ENCODE measurements around the gene CTAGE4.
"Not testable (repeated sequence)": the region's sequence is repeated elsewhere in the genome, so short reads cannot be mapped to it uniquely, and the experiment has no call there.

The CTAGE4 gene, protein sequence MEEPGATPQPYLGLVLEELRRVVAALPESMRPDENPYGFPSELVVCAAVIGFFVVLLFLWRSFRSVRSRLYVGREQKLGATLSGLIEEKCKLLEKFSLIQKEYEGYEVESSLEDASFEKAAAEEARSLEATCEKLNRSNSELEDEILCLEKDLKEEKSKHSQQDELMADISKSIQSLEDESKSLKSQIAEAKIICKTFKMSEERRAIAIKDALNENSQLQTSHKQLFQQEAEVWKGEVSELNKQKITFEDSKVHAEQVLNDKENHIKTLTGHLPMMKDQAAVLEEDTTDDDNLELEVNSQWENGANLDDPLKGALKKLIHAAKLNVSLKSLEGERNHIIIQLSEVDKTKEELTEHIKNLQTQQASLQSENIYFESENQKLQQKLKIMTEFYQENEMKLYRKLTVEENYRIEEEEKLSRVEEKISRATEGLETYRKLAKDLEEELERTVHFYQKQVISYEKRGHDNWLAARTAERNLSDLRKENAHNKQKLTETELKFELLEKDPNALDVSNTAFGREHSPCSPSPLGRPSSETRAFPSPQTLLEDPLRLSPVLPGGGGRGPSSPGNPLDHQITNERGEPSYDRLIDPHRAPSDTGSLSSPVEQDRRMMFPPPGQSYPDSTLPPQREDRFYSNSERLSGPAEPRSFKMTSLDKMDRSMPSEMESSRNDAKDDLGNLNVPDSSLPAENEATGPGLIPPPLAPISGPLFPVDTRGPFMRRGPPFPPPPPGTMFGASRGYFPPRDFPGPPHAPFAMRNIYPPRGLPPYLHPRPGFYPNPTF

GRCh38 chr7:144183166-144183565 is at the start of gene CTAGE4:
CTAGE4 (plus strand) TSS chr7:144183466; CDS start chr7:144183504, 38 bp downstream.
- not testable (repeated sequence) for H3K4me3 ChIP-seq (ENCODE audit: severe bottlenecking); H3K4me1 ChIP-seq (ENCODE audit: insufficient read depth, poor library complexity, severe bottlenecking); H3K27ac ChIP-seq (ENCODE audit: poor library complexity, severe bottlenecking); ATAC-seq (ENCODE audit: low read depth); DNase-seq (ENCODE audit: low spot score); H3K36me3 ChIP-seq (ENCODE audit: low read depth); H3K9me3 ChIP-seq (ENCODE audit: severe bottlenecking); H3K27me3 ChIP-seq (ENCODE audit: insufficient read depth, poor library complexity, severe bottlenecking)

DNA sequence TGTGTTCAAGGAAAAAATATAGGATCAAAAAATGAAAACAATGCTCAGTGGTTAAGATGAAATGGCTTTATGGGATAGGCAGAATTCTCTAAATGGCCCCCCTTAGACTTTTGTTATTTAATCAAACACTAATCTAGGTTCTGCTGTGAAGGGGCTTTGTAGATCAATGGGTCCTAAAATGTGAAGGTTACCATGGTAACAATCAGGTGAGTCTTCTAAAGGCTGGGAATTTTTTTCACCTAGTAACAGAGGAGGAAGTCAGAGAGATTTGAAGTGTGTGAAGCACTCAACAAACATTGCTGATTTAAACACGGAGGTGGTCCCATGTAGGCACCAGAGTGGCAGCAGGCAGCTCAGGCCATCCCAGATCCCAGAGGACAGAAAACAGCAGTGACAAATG is 49.1 kb upstream of the CTAGE4 start:
- Histone ChIP-seq H3K36me3 (ENCODE audit: low read depth) (no peaks in the 10 kb centered on the region), H3K4me3 (ENCODE audit: severe bottlenecking) (no peak overlapping the region), H3K27ac (ENCODE audit: poor library complexity, severe bottlenecking) (no peak overlapping the region), H3K4me1 (ENCODE audit: insufficient read depth, poor library complexity, severe bottlenecking) (no peaks in the 10 kb centered on the region), H3K9me3 (ENCODE audit: severe bottlenecking) (no peaks in the 10 kb centered on the region), H3K27me3 (ENCODE audit: insufficient read depth, poor library complexity, severe bottlenecking) (no peaks in the 10 kb centered on the region)
- TF ChIP-seq, protein P1, sequence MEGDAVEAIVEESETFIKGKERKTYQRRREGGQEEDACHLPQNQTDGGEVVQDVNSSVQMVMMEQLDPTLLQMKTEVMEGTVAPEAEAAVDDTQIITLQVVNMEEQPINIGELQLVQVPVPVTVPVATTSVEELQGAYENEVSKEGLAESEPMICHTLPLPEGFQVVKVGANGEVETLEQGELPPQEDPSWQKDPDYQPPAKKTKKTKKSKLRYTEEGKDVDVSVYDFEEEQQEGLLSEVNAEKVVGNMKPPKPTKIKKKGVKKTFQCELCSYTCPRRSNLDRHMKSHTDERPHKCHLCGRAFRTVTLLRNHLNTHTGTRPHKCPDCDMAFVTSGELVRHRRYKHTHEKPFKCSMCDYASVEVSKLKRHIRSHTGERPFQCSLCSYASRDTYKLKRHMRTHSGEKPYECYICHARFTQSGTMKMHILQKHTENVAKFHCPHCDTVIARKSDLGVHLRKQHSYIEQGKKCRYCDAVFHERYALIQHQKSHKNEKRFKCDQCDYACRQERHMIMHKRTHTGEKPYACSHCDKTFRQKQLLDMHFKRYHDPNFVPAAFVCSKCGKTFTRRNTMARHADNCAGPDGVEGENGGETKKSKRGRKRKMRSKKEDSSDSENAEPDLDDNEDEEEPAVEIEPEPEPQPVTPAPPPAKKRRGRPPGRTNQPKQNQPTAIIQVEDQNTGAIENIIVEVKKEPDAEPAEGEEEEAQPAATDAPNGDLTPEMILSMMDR (IDR thresholded peaks at IDR 0.05; ENCODE audit: poor library complexity, severe bottlenecking), result no peak
- DNase-seq (ENCODE audit: low spot score) (no peak), ATAC-seq (ENCODE audit: low read depth) (no peak)

DNA sequence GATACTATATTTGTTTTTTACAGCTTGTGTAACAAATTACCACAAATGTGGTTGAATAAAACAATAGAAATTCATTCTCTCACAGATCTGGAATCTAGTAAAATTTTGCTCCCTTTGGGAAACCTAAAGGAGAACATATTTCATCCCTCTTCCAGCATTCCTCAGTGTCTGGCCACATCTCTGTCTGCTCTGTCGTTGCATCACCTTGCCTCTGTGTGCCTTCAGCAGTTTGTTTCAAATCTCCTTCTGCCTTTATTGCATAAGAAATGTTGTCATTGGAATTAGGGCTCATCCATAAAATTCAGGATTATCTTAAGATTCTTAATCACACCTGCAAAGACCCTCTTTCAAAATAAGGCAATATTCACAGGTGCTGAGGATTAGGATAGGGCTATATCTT is 45.8 kb upstream of the CTAGE4 start:
- TF ChIP-seq, protein P1 (IDR thresholded peaks at IDR 0.05; ENCODE audit: poor library complexity, severe bottlenecking), result no peak
- no peak overlapping the region for H3K4me3 ChIP-seq (ENCODE audit: severe bottlenecking)

DNA sequence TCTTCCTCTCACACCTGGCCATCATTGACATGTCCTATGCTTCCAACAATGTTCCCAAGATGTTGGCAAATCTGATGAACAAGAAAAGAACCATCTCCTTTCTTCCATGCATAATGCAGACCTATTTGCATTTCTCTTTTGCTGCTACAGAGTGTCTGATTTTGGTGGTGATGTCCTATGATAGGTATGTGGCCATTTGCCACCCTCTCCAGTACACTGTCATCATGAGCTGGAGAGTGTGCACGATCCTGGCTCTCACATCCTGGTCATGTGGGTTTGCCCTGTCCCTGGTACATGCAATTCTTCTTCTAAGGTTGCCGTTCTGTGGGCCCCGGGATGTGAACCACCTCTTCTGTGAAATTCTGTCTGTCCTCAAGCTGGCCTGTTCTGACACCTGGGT is 41.1 kb upstream of the CTAGE4 start:
- H3K36me3 ChIP-seq (ENCODE audit: low read depth), result no peaks in the 10 kb centered on the region
- TF ChIP-seq, protein P1 (IDR thresholded peaks at IDR 0.05; ENCODE audit: poor library complexity, severe bottlenecking), result no peak
- H3K9me3 ChIP-seq (ENCODE audit: severe bottlenecking), result no peaks in the 10 kb centered on the region
- H3K27ac ChIP-seq (ENCODE audit: poor library complexity, severe bottlenecking), result no peak overlapping the region
- DNase-seq (ENCODE audit: low spot score) (no peak), ATAC-seq (ENCODE audit: low read depth) (no peak)
- H3K27me3 ChIP-seq (ENCODE audit: insufficient read depth, poor library complexity, severe bottlenecking), result no peaks in the 10 kb centered on the region
- H3K4me1 ChIP-seq (ENCODE audit: insufficient read depth, poor library complexity, severe bottlenecking), result no peaks in the 10 kb centered on the region
- no peak overlapping the region for H3K4me3 ChIP-seq (ENCODE audit: severe bottlenecking)

More for the DNA sequence above, 45.8 kb upstream of the CTAGE4 start:
- Histone ChIP-seq H3K27ac (ENCODE audit: poor library complexity, severe bottlenecking) (no peak overlapping the region), H3K4me1 (ENCODE audit: insufficient read depth, poor library complexity, severe bottlenecking) (no peaks in the 10 kb centered on the region), H3K27me3 (ENCODE audit: insufficient read depth, poor library complexity, severe bottlenecking) (no peaks in the 10 kb centered on the region), H3K9me3 (ENCODE audit: severe bottlenecking) (no peaks in the 10 kb centered on the region), H3K36me3 (ENCODE audit: low read depth) (no peaks in the 10 kb centered on the region)
- ATAC-seq (ENCODE audit: low read depth) (no peak), DNase-seq (ENCODE audit: low spot score) (no peak)

GRCh38 chr7:144144426-144144825 is 38.8 kb upstream of the CTAGE4 start:
- no peaks in the 10 kb centered on the region for H3K4me1 ChIP-seq (ENCODE audit: insufficient read depth, poor library complexity, severe bottlenecking)
- no peak overlapping the region for H3K27ac ChIP-seq (ENCODE audit: poor library complexity, severe bottlenecking)
- peaks cover 2% of the 10 kb centered on the region for H3K9me3 ChIP-seq (ENCODE audit: severe bottlenecking)
- DNase-seq (ENCODE audit: low spot score), result no peak
- TF ChIP-seq, protein P1 (IDR thresholded peaks at IDR 0.05; ENCODE audit: poor library complexity, severe bottlenecking), result no peak
- no peak overlapping the region for H3K4me3 ChIP-seq (ENCODE audit: severe bottlenecking)
- H3K36me3 ChIP-seq (ENCODE audit: low read depth), result no peaks in the 10 kb centered on the region
- H3K27me3 ChIP-seq (ENCODE audit: insufficient read depth, poor library complexity, severe bottlenecking), result no peaks in the 10 kb centered on the region
- ATAC-seq (ENCODE audit: low read depth), result no peak

Measured in RWPE2 (cell line).